Measurements from ENCODE around the gene GSG1L. TPM values are rescaled to one million over a fixed set of nuclear protein-coding genes. Genes with fewer than 3 reads are reported as not detected.
A peak's percentile ranks its signal among the peaks of the same experiment; 100 is the strongest.

Gene GSG1L
- total RNA-seq, 1 donor from 2014 or later = not detected

DNA sequence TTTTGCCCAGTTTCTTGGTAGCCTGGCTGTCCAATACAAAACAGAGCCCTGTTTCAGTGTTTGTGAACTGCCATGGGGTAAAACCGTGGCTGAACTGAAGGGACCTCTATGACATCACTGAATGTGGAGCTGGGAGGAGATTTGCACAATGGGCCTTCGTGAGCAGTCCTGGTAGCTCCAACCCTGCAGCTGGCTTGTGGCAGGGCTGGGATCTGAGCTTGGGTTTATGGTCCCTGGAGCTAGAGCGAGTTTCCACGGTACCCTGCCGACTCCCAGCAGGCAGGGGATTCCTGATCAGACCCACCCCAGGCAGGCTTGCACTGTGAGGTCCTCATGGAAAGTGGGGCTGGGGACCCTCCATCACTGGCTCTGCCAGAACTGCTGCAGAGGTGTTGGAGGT lies 247.0 kb downstream of the GSG1L start:
- intact Hi-C loops (cut with DNase I) = no loop called here
- Histone ChIP-seq H3K36me3 (no peaks in the 10 kb centered on the region), H3K27me3 (no peaks in the 10 kb centered on the region), H3K4me1 (no peaks in the 10 kb centered on the region), H3K4me3 (no peak overlapping the region), H3K27ac (no peak overlapping the region), H3K9me3 (no peaks in the 10 kb centered on the region)
- TF ChIP-seq, protein P1, sequence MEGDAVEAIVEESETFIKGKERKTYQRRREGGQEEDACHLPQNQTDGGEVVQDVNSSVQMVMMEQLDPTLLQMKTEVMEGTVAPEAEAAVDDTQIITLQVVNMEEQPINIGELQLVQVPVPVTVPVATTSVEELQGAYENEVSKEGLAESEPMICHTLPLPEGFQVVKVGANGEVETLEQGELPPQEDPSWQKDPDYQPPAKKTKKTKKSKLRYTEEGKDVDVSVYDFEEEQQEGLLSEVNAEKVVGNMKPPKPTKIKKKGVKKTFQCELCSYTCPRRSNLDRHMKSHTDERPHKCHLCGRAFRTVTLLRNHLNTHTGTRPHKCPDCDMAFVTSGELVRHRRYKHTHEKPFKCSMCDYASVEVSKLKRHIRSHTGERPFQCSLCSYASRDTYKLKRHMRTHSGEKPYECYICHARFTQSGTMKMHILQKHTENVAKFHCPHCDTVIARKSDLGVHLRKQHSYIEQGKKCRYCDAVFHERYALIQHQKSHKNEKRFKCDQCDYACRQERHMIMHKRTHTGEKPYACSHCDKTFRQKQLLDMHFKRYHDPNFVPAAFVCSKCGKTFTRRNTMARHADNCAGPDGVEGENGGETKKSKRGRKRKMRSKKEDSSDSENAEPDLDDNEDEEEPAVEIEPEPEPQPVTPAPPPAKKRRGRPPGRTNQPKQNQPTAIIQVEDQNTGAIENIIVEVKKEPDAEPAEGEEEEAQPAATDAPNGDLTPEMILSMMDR (IDR thresholded peaks at IDR 0.05) = no peak
- no peak for DNase-seq (ENCODE audit: low spot score in 2 of 2)

- no peaks in the 10 kb centered on the region for H3K36me3 ChIP-seq
- H3K9me3 ChIP-seq = no peaks in the 10 kb centered on the region
- H3K27me3 ChIP-seq = no peaks in the 10 kb centered on the region
- TF ChIP-seq, protein P1 (IDR thresholded peaks at IDR 0.05) = no peak
- no peak overlapping the region for H3K27ac ChIP-seq
- no peak overlapping the region for H3K4me3 ChIP-seq
- intact Hi-C loops (cut with DNase I) = no loop called here
- H3K4me1 ChIP-seq = no peaks in the 10 kb centered on the region
- DNase-seq (ENCODE audit: low spot score in 2 of 2) = peak in 1 of 2 donors; percentile 37
Observed at GRCh38 chr16:27813591-27813990, 249.9 kb downstream of the GSG1L start.

DNA sequence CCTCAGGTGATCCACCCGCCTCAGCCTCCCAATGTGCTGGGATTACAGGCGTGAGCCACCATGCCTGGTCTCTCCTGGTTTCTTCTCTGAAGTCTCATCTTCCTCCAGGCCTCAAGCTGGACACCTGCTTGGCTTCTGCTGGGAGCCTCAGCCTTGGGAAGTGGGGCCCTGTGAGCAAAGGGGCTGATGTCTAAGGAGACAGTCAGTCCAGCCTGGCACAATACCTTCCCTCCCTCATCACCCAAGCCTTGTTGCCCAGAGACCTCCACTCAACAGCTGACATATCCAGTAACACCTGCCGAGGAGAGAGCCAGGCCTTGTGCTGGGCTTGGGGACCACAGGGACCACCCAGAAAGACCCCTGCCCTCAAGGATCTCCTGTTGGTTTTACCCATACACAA lies 251.6 kb downstream of the GSG1L start:
- Histone ChIP-seq H3K27me3 (no peaks in the 10 kb centered on the region), H3K9me3 (no peaks in the 10 kb centered on the region), H3K36me3 (no peaks in the 10 kb centered on the region), H3K27ac (no peak overlapping the region), H3K4me3 (no peak overlapping the region), H3K4me1 (no peaks in the 10 kb centered on the region)
- TF ChIP-seq, protein P1 (IDR thresholded peaks at IDR 0.05) = no peak
- intact Hi-C loops (cut with DNase I) = no loop called here
- peak in 1 of 2 donors; percentile 11 for DNase-seq (ENCODE audit: low spot score in 2 of 2)

GRCh38 chr16:27806986-27807385 lies 256.5 kb downstream of the GSG1L start:
- intact Hi-C loops (cut with DNase I) = no loop called here
- H3K36me3 ChIP-seq = no peaks in the 10 kb centered on the region
- TF ChIP-seq, protein P1 (IDR thresholded peaks at IDR 0.05) = no peak
- no peak for DNase-seq (ENCODE audit: low spot score in 2 of 2)
- no peaks in the 10 kb centered on the region for H3K9me3 ChIP-seq
- no peaks in the 10 kb centered on the region for H3K27me3 ChIP-seq
- H3K27ac ChIP-seq = no peak overlapping the region
- H3K4me1 ChIP-seq = no peaks in the 10 kb centered on the region
- no peak overlapping the region for H3K4me3 ChIP-seq

DNA sequence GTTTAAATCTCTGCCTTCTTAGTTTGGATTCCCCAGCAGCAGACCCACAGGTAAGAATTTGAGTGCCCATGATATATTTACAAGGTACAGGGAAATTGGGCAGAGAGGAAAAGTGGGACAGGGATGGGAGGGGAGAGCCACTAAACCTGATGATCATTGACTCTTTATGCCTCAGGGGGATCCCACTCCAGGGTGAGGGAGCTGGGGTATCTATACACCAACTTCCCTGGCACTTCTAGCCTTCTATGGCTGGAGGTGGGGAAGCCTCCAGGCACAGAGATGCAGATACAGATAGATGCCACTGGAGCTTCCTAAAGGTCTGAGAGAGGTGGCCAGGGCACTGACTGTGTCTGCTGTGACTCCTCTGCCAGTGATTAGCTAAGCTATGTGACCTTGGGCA lies 257.1 kb downstream of the GSG1L start:
- DNase-seq (ENCODE audit: low spot score in 2 of 2) = no peak
- Histone ChIP-seq H3K4me1 (no peaks in the 10 kb centered on the region), H3K9me3 (no peaks in the 10 kb centered on the region), H3K4me3 (no peak overlapping the region), H3K27ac (no peak overlapping the region), H3K36me3 (no peaks in the 10 kb centered on the region), H3K27me3 (no peaks in the 10 kb centered on the region)
- TF ChIP-seq, protein P1 (IDR thresholded peaks at IDR 0.05) = no peak
- intact Hi-C loops (cut with DNase I) = no loop called here

DNA sequence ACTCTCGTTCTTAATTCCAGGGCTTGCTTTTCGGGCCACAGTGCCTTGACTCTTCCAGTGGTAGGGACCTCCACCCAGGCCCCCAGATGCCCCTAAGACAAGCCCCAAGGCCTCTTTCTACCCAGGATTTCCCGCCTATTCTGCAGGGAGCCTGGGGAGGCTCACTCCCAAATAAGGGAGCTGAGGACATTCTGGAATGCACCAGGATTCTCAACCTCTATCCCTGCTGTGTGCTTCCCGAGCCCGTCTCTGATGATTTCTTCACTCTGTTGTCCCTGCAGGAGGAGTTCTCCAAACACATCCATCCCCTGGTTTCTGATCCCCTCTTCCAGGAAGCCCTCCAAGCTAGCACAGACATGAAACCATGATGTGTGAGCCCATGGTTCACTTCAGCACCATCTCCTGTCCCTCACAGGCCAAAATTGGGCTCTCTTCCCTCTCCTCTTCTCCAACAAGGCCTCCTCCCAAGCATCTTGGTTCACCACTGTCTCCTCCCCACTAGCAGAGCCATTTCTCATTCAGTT lies 257.6 kb downstream of the GSG1L start:
- Histone ChIP-seq H3K9me3 (no peaks in the 10 kb centered on the region), H3K27ac (no peak overlapping the region), H3K27me3 (no peaks in the 10 kb centered on the region), H3K4me1 (no peaks in the 10 kb centered on the region), H3K36me3 (no peaks in the 10 kb centered on the region), H3K4me3 (no peak overlapping the region)
- intact Hi-C loops (cut with DNase I) = no loop called here
- no peak for DNase-seq (ENCODE audit: low spot score in 2 of 2)
- TF ChIP-seq, protein P1 (IDR thresholded peaks at IDR 0.05) = no peak
